ENCODE measurements around the gene TOM1. TPM values are rescaled to one million over a fixed set of nuclear protein-coding genes. Genes with fewer than 3 reads are reported as not detected.

TOM1 gene
- total RNA-seq, 1 donor: 48.8 TPM

GRCh38 chr22:35384527-35384926, 84.8 kb downstream of the TOM1 start:
- TF ChIP-seq CTCF (IDR thresholded peaks at IDR 0.05; ENCODE audit: insufficient read depth, low read length): no peak
- no peak for DNase-seq (ENCODE audit: low read depth)
- H3K4me3 ChIP-seq (ENCODE audit: low read depth, low read length): peak overlapping the region; percentile 13

- TF ChIP-seq CTCF (IDR thresholded peaks at IDR 0.05; ENCODE audit: insufficient read depth, low read length): no peak
- DNase-seq (ENCODE audit: low read depth): no peak
- H3K4me3 ChIP-seq (ENCODE audit: low read depth, low read length): peak overlapping the region; percentile 9
Observed at GRCh38 chr22:35384975-35385588, 85.4 kb downstream of the TOM1 start.

- DNase-seq (ENCODE audit: low read depth): no peak
- no peak for TF ChIP-seq CTCF (IDR thresholded peaks at IDR 0.05; ENCODE audit: insufficient read depth, low read length)
- no peak overlapping the region for H3K4me3 ChIP-seq (ENCODE audit: low read depth, low read length)
Observed at GRCh38 chr22:35386670-35387288, 87.1 kb downstream of the TOM1 start.

GRCh38 chr22:35390933-35391332, 91.2 kb downstream of the TOM1 start:
- no peak for TF ChIP-seq CTCF (IDR thresholded peaks at IDR 0.05; ENCODE audit: insufficient read depth, low read length)
- H3K4me3 ChIP-seq (ENCODE audit: low read depth, low read length): no peak overlapping the region
- no peak for DNase-seq (ENCODE audit: low read depth)

- no peak overlapping the region for H3K4me3 ChIP-seq (ENCODE audit: low read depth, low read length)
- TF ChIP-seq CTCF (IDR thresholded peaks at IDR 0.05; ENCODE audit: insufficient read depth, low read length): no peak
- no peak for DNase-seq (ENCODE audit: low read depth)
Observed at GRCh38 chr22:35392357-35392756, 92.7 kb downstream of the TOM1 start.

- DNase-seq (ENCODE audit: low read depth): no peak
- TF ChIP-seq CTCF (IDR thresholded peaks at IDR 0.05; ENCODE audit: insufficient read depth, low read length): no peak
- no peak overlapping the region for H3K4me3 ChIP-seq (ENCODE audit: low read depth, low read length)
Observed at GRCh38 chr22:35393116-35394010, 93.7 kb downstream of the TOM1 start.
